ENCODE data around the gene SH3BP2. TPM values are rescaled to one million over a fixed set of nuclear protein-coding genes. Genes with fewer than 3 reads are reported as not detected.

The SH3BP2 gene
- total and polyA plus RNA-seq, 10 of the 15 experiments (the other 5 are each of a cell fraction or from before 2014, with no cell fraction given): 1.1 to 61.8 (median 23.9) TPM

- TF ChIP-seq, protein P1, sequence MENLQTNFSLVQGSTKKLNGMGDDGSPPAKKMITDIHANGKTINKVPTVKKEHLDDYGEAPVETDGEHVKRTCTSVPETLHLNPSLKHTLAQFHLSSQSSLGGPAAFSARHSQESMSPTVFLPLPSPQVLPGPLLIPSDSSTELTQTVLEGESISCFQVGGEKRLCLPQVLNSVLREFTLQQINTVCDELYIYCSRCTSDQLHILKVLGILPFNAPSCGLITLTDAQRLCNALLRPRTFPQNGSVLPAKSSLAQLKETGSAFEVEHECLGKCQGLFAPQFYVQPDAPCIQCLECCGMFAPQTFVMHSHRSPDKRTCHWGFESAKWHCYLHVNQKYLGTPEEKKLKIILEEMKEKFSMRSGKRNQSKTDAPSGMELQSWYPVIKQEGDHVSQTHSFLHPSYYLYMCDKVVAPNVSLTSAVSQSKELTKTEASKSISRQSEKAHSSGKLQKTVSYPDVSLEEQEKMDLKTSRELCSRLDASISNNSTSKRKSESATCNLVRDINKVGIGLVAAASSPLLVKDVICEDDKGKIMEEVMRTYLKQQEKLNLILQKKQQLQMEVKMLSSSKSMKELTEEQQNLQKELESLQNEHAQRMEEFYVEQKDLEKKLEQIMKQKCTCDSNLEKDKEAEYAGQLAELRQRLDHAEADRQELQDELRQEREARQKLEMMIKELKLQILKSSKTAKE (IDR thresholded peaks at IDR 0.05; ENCODE audit: low read depth, poor library complexity, severe bottlenecking): no peak
- TF ChIP-seq SP1 (IDR thresholded peaks at IDR 0.05; ENCODE audit: low read depth, low read length) (no peak), TBL1XR1 (IDR thresholded peaks at IDR 0.05; ENCODE audit: low read depth, low read length) (no peak), NRF1 (conservative IDR thresholded peaks at IDR 0.05; ENCODE audit: low read depth, low read length) (no peak), BCLAF1 (IDR thresholded peaks at IDR 0.05) (no peak), HCFC1 (IDR thresholded peaks at IDR 0.05; ENCODE audit: low read length) (no peak), POLR2A (IDR thresholded peaks at IDR 0.05; ENCODE audit: low read depth, low read length) (peak; percentile 42), KAT2A (conservative IDR thresholded peaks at IDR 0.05; ENCODE audit: control insufficient read depth, low read depth, low read length) (no peak), MEF2A (IDR thresholded peaks at IDR 0.05; ENCODE audit: insufficient read depth, low read depth, low read length) (no peak), USF1 (IDR thresholded peaks at IDR 0.05; ENCODE audit: borderline replicate concordance, extremely low read length, insufficient read depth, low read depth, low read length) (no peak), CREM (IDR thresholded peaks at IDR 0.05; ENCODE audit: low read depth) (peak; percentile 87), RELB (IDR thresholded peaks at IDR 0.05; ENCODE audit: low read depth) (peak; percentile 38; the same call in 1 of the 2 replicates), TCF12 (IDR thresholded peaks at IDR 0.05; ENCODE audit: low read depth, low read length) (0 out of 2 replicates have a peak, but pooled peaks have one; percentile 21), ZNF687 (IDR thresholded peaks at IDR 0.05) (peak; percentile 85), CHD2 (IDR thresholded peaks at IDR 0.05; ENCODE audit: borderline replicate concordance, low read depth, low read length) (0 out of 2 replicates have a peak, but pooled peaks have one; percentile 12)
- TF ChIP-seq, protein P2, sequence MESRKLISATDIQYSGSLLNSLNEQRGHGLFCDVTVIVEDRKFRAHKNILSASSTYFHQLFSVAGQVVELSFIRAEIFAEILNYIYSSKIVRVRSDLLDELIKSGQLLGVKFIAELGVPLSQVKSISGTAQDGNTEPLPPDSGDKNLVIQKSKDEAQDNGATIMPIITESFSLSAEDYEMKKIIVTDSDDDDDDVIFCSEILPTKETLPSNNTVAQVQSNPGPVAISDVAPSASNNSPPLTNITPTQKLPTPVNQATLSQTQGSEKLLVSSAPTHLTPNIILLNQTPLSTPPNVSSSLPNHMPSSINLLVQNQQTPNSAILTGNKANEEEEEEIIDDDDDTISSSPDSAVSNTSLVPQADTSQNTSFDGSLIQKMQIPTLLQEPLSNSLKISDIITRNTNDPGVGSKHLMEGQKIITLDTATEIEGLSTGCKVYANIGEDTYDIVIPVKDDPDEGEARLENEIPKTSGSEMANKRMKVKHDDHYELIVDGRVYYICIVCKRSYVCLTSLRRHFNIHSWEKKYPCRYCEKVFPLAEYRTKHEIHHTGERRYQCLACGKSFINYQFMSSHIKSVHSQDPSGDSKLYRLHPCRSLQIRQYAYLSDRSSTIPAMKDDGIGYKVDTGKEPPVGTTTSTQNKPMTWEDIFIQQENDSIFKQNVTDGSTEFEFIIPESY (IDR thresholded peaks at IDR 0.05): 0 out of 2 replicates have a peak, but pooled peaks have one; percentile 6
These were observed 6.7 kb upstream of the SH3BP2 start (continued) for GRCh38 chr4:2786152-2786671.
